H1 (cell line): Measurements from ENCODE around the gene TNNT3. TPM values are rescaled to one million over a fixed set of nuclear protein-coding genes. Genes with fewer than 3 reads are reported as not detected.

Source experiments
- CTCF ChIA-PET: fragments of 300-600 bp; sonication (Branson Sonifier 250); formaldehyde crosslinking; loops from one replicate; lab custom pipeline; 2021; ENCODE audit not compliant: partially characterized antibody; lab: Charles Lee
- POLR2A ChIA-PET: fragments of 300-600 bp; sonication (Branson Sonifier 250); formaldehyde crosslinking; loops from one replicate; lab custom pipeline; 2021; ENCODE audit warnings: inconsistent platforms; ENCODE audit not compliant: partially characterized antibody; lab: Charles Lee
- DNase-seq, 2 experiments: peaks; one replicate each; pipeline versions ENCODE4 v3.0.0 to v3.0.0-alpha.2; 2010 to 2022; ENCODE audit warnings: low spot score in 2 of 2, low read depth in 1 of 2, mixed read lengths in 1 of 2
- FAIRE-seq: peaks from 2 replicates; lab custom pipeline; 2011; peaks lifted over from hg19 to GRCh38; lab: Jason Lieb, UNC
- H2AFZ ChIP-seq: 2 replicates; pipeline ENCODE4 v1.8.1; 2012; ENCODE audit warnings: low read length, inconsistent platforms
- H2AK5ac ChIP-seq: 2 replicates; pipeline ENCODE4 v1.6.1; 2013; ENCODE audit warnings: low read depth, low read length
- H2BK120ac ChIP-seq: replicated peaks from 2 replicates; pipeline ENCODE3; 2013; ENCODE audit warnings: low read depth, low read length, inconsistent platforms
- H2BK12ac ChIP-seq: 2 replicates; pipeline ENCODE4 v1.6.1; 2013; ENCODE audit warnings: low read depth, low read length
- H2BK15ac ChIP-seq: 2 replicates; pipeline ENCODE4 v1.6.1; 2013; ENCODE audit warnings: low read length
- H2BK20ac ChIP-seq: 2 replicates; pipeline ENCODE4 v1.6.1; 2013; ENCODE audit warnings: low read length
- H2BK5ac ChIP-seq: 2 replicates; pipeline ENCODE4 v1.6.1; 2013; ENCODE audit warnings: low read depth, low read length
- H3K14ac ChIP-seq: 2 replicates; pipeline ENCODE4 v1.6.1; 2013; ENCODE audit warnings: inconsistent platforms; ENCODE audit not compliant: insufficient read length
- H3K18ac ChIP-seq: 2 replicates; pipeline ENCODE4 v1.6.1; 2013; ENCODE audit warnings: low read length; ENCODE audit errors: extremely low read depth
- H3K23ac ChIP-seq: 2 replicates; pipeline ENCODE4 v1.6.1; 2013; ENCODE audit warnings: inconsistent platforms; ENCODE audit not compliant: insufficient read length
- H3K23me2 ChIP-seq: 2 replicates; pipeline ENCODE4 v1.6.1; 2013; ENCODE audit warnings: low read depth, low read length
- H3K27ac ChIP-seq: 2 replicates; pipeline ENCODE4 v1.6.1; 2011; ENCODE audit warnings: low read depth, low read length, inconsistent platforms
- H3K27me3 ChIP-seq, 4 experiments: replicated peaks in 1 of 4; 1 replicate in 1 of 4; 2 replicates in 3 of 4; pipeline versions ENCODE4 v1.6.1 to v1.8.1; 2011 to 2013; ENCODE audit warnings: low read length in 3 of 4, mild to moderate bottlenecking in 3 of 4, inconsistent platforms in 2 of 4, mixed read lengths in 2 of 4, moderate library complexity in 1 of 4; ENCODE audit not compliant: control insufficient read depth in 3 of 4, insufficient read depth in 3 of 4; ENCODE audit errors: extremely low read depth in 1 of 4
- H3K36me3 ChIP-seq, 4 experiments: 2 replicates each; pipeline versions ENCODE4 v1.6.1 to v1.8.1; 2011 to 2013; ENCODE audit warnings: mild to moderate bottlenecking in 4 of 4, low read length in 3 of 4, moderate library complexity in 2 of 4, control low read depth in 1 of 4, inconsistent platforms in 1 of 4; ENCODE audit not compliant: insufficient read depth in 4 of 4, control insufficient read depth in 2 of 4
- H3K4ac ChIP-seq: replicated peaks from 2 replicates; pipeline ENCODE3; 2013; ENCODE audit warnings: low read length, low read depth, mixed read lengths, inconsistent platforms; ENCODE audit not compliant: insufficient read length
- H3K4me1 ChIP-seq, 4 experiments: replicated peaks in 1 of 4; 1 replicate in 1 of 4; 2 replicates in 3 of 4; pipeline versions ENCODE4 v1.6.1 to v1.8.1; 2011 to 2013; ENCODE audit warnings: low read length in 3 of 4, inconsistent platforms in 2 of 4, mixed read lengths in 1 of 4; ENCODE audit not compliant: insufficient read depth in 4 of 4, control insufficient read depth in 3 of 4
- H3K4me2 ChIP-seq, 2 experiments: 2 replicates each; pipeline versions ENCODE4 v1.6.1 to v1.8.1; 2011 to 2013; ENCODE audit warnings: low read depth in 2 of 2, low read length in 2 of 2, control low read depth in 1 of 2, inconsistent platforms in 1 of 2, mild to moderate bottlenecking in 1 of 2; ENCODE audit not compliant: insufficient read depth in 1 of 2
- H3K4me3 ChIP-seq, 4 experiments: fragments of 200-600, 300-600 bp in 1 of 4; sonication (generic), shearing (Covaris generic), sonication (Bioruptor Twin) in 1 of 4; 2 replicates each; pipeline versions ENCODE4 v1.5.1 to v1.8.1; 2011 to 2016; ENCODE audit warnings: low read length in 4 of 4, low read depth in 3 of 4, control low read depth in 2 of 4, inconsistent platforms in 2 of 4, mild to moderate bottlenecking in 2 of 4, mixed read lengths in 1 of 4, moderate library complexity in 1 of 4; ENCODE audit not compliant: insufficient read depth in 2 of 4; ENCODE audit errors: extremely low read depth in 1 of 4
- H3K56ac ChIP-seq: replicated peaks from 2 replicates; pipeline ENCODE3; 2013; ENCODE audit warnings: low read depth, mild to moderate bottlenecking, mixed read lengths, low read length, inconsistent platforms; ENCODE audit not compliant: insufficient read length
- H3K79me1 ChIP-seq: 2 replicates; pipeline ENCODE4 v1.6.1; 2013; ENCODE audit warnings: low read depth, low read length, control low read depth
- H3K79me2 ChIP-seq, 2 experiments: 2 replicates each; pipeline versions ENCODE4 v1.6.1 to v1.8.1; 2012 to 2013; ENCODE audit warnings: low read length in 2 of 2, mild to moderate bottlenecking in 2 of 2, inconsistent platforms in 1 of 2; ENCODE audit not compliant: insufficient read depth in 2 of 2, control insufficient read depth in 1 of 2
- H3K9ac ChIP-seq, 4 experiments: replicated peaks in 1 of 4; 1 replicate in 1 of 4; 2 replicates in 3 of 4; pipeline versions ENCODE4 v1.6.1 to v1.8.1; 2011 to 2013; ENCODE audit warnings: low read depth in 3 of 4, low read length in 3 of 4, control low read depth in 2 of 4, mild to moderate bottlenecking in 2 of 4, moderate library complexity in 2 of 4, inconsistent platforms in 1 of 4; ENCODE audit errors: extremely low read depth in 1 of 4
- H3K9me3 ChIP-seq, 2 experiments: 2 replicates each; pipeline versions ENCODE4 v1.6.1 to v1.8.1; 2012 to 2013; ENCODE audit warnings: mild to moderate bottlenecking in 2 of 2, moderate library complexity in 2 of 2, control low read depth in 1 of 2, inconsistent platforms in 1 of 2, low read depth in 1 of 2, low read length in 1 of 2, mixed read lengths in 1 of 2; ENCODE audit not compliant: insufficient read depth in 2 of 2
- H4K20me1 ChIP-seq, 2 experiments: replicated peaks in 1 of 2; 2 replicates each; pipeline versions ENCODE3 to v1.8.1; 2011 to 2013; ENCODE audit warnings: inconsistent platforms in 2 of 2, low read length in 2 of 2, mild to moderate bottlenecking in 1 of 2; ENCODE audit not compliant: insufficient read depth in 2 of 2, control insufficient read depth in 1 of 2
- H4K5ac ChIP-seq: 2 replicates; pipeline ENCODE4 v1.6.1; 2013; ENCODE audit warnings: low read length, low read depth, mixed read lengths, inconsistent platforms; ENCODE audit not compliant: insufficient read length
- H4K8ac ChIP-seq: 2 replicates; pipeline ENCODE4 v1.8.0; 2013; ENCODE audit warnings: mild to moderate bottlenecking, moderate library complexity, low read length, inconsistent platforms; ENCODE audit not compliant: insufficient read depth; ENCODE audit errors: extremely low read depth
- H4K91ac ChIP-seq: replicated peaks from 2 replicates; pipeline ENCODE3; 2013; ENCODE audit warnings: low read length, mixed read lengths, inconsistent platforms; ENCODE audit not compliant: insufficient read length
- CTBP2 ChIP-seq: IDR thresholded peaks from 2 replicates; pipeline ENCODE4 v1.7.0; 2011; ENCODE audit warnings: borderline replicate concordance, mild to moderate bottlenecking, moderate library complexity, mixed read lengths, low read length; ENCODE audit not compliant: insufficient read depth, insufficient read length
- GABPA ChIP-seq: IDR thresholded peaks from 2 replicates; pipeline ENCODE4 v1.6.1; 2011; ENCODE audit warnings: mild to moderate bottlenecking, low read length, moderate library complexity, borderline replicate concordance; ENCODE audit not compliant: insufficient read depth
- GTF2F1 ChIP-seq: IDR thresholded peaks from 2 replicates; pipeline ENCODE4 v1.6.1; 2012; ENCODE audit warnings: low read depth, low read length, improper control_type of control experiment, borderline replicate concordance
- JUN ChIP-seq: IDR thresholded peaks from 2 replicates; pipeline ENCODE4 v1.6.1; 2011; ENCODE audit warnings: low read depth, mild to moderate bottlenecking, improper control_type of control experiment, low read length
- RFX5 ChIP-seq: IDR thresholded peaks from 2 replicates; pipeline ENCODE4 v1.6.1; 2011; ENCODE audit warnings: low read depth, low read length, improper control_type of control experiment, borderline replicate concordance
- SP4 ChIP-seq: IDR thresholded peaks from 2 replicates; pipeline ENCODE4 v1.6.1; 2012; ENCODE audit warnings: low read length, inconsistent platforms
- SUZ12 ChIP-seq: fragments of 200-600 bp; sonication (generic); IDR thresholded peaks from 2 replicates; pipeline ENCODE4 v1.6.1; 2012; ENCODE audit warnings: mild to moderate bottlenecking, inconsistent platforms, low read length, moderate library complexity, mixed read lengths
- TAF1 ChIP-seq: IDR thresholded peaks from 2 replicates; pipeline ENCODE4 v1.6.1; 2011; ENCODE audit warnings: mild to moderate bottlenecking, low read depth, low read length
- TCF12 ChIP-seq: IDR thresholded peaks from 2 replicates; pipeline ENCODE4 v1.6.1; 2011; ENCODE audit warnings: low read depth, mild to moderate bottlenecking, low read length
- TEAD4 ChIP-seq: IDR thresholded peaks from 2 replicates; pipeline ENCODE4 v1.6.1; 2012; ENCODE audit warnings: low read depth, low read length, inconsistent platforms, mixed read lengths
- ZNF274 ChIP-seq: IDR thresholded peaks from 2 replicates; pipeline ENCODE4 v1.7.0; 2012; ENCODE audit warnings: low read length, borderline replicate concordance; ENCODE audit errors: extremely low read depth
- WGBS, 2 experiments: shearing (Covaris generic) in 1 of 2; methylation state at CpG; one replicate each; pipeline versions ENCODE4 v1.1.6 to v1.1.7; 2013 to 2015; ENCODE audit warnings: low lambda C conversion rate in 2 of 2, mixed read lengths in 2 of 2, inconsistent platforms in 1 of 2, low coverage in 1 of 2, missing lambda C conversion rate in 1 of 2; ENCODE audit not compliant: insufficient replicate concordance in 2 of 2, insufficient coverage in 1 of 2, insufficient read length in 1 of 2; ENCODE audit errors: extremely low coverage in 1 of 2, missing lambda C conversion rate in 1 of 2; 5-methylcytosine and 5-hydroxymethylcytosine counted together
- polyA plus RNA-seq, 7 experiments: library from polyadenylated mRNA; depleted of rRNA in 3 of 7; stranded (reverse) in 5 of 7; unstranded in 2 of 7; fragments of >200 nt in 5 of 7; fragments of 200-250 nt in 2 of 7; gene quantifications; 1 replicate in 5 of 7; 2 replicates in 1 of 7; 4 replicates in 1 of 7; pipeline versions ENCODE4 v1.2.1 to v1.2.3, GENCODE V29; 2011 to 2013; ENCODE audit warnings: missing spikeins in 2 of 7, mixed read lengths in 2 of 7
- total RNA-seq: library from RNA; stranded (reverse); fragmentation: NEBNext Ultra II Directional; extraction: Animal tissue kit (Norgen Biotek cat#: 25700); gene quantifications from 2 replicates; pipeline ENCODE4 v1.2.1, GENCODE V29; 2021

TNNT3 gene
- total and polyA plus RNA-seq, 2 of the 8 experiments (the other 6 are each of a cell fraction or from before 2014, with no cell fraction given): not detected

- ChIA-PET POLR2A (no interaction called here), CTCF (interaction anchor here (0.6 to 4.8 kb wide), 57 partner anchors 9 to 888 kb away, joined by 3 to 170 read pairs (median 5); partner anchors contain the start of genes H19, LSP1, PRR33 and SYT8)
- Histone ChIP-seq H2BK20ac (no peak overlapping the region), H3K18ac (no peak overlapping the region), H4K8ac (no peak overlapping the region; the same call in 1 of the 2 replicates), H3K27ac (no peak overlapping the region), H4K91ac (no peak overlapping the region), H3K4me3 (no peak overlapping the region), H3K4me2 (0 out of 4 replicates have a peak overlapping the region, but pooled peaks of 1 of the 2 experiments have one; percentile 33), H2AFZ (no peak overlapping the region), H2BK15ac (peak overlapping the region; percentile 72; the same call in 1 of the 2 replicates), H3K56ac (no peak overlapping the region), H2BK5ac (no peak overlapping the region), H3K9ac (no peak overlapping the region), H3K4me1 (peaks cover 0 to 5% (median 2%) of the 10 kb centered on the region in 4 experiments; a peak in 3 of 7 replicates), H2BK12ac (peak overlapping the region; percentile 75; the same call in 1 of the 2 replicates), H3K27me3 (no peaks in the 10 kb centered on the region; a peak in 1 of 7 replicates), H3K9me3 (no peaks in the 10 kb centered on the region), H3K4ac (no peak overlapping the region), H3K23me2 (peaks cover 16% of the 10 kb centered on the region; the same call in 1 of the 2 replicates), H4K20me1 (no peaks in the 10 kb centered on the region), H4K5ac (no peak overlapping the region), H2BK120ac (no peak overlapping the region), H2AK5ac (no peak overlapping the region), H3K14ac (no peak overlapping the region), H3K36me3 (no peaks in the 10 kb centered on the region), H3K23ac (no peak overlapping the region), H3K79me2 (no peaks in the 10 kb centered on the region), H3K79me1 (no peaks in the 10 kb centered on the region)
- peak; percentile 54 to 94 for DNase-seq
- 30% methylated on average over 11 of the region's 23 CpGs; no CpG with 5 or more reads in 1 of the 2 experiments for WGBS, 2 experiments
- no peak for FAIRE-seq
- TF ChIP-seq RFX5 (no peak), CTBP2 (no peak), SP4 (no peak), TCF12 (0 out of 2 replicates have a peak, but pooled peaks have one; percentile 38), ZNF274 (no peak), SUZ12 (no peak), JUN (no peak), GABPA (peak; percentile 76; the same call in 1 of the 2 replicates), GTF2F1 (no peak), TEAD4 (0 out of 2 replicates have a peak, but pooled peaks have one; percentile 7), TAF1 (no peak)
Measured at GRCh38 chr11:1882265-1883238, 37.0 kb upstream of the TNNT3 start.
